H1 (cell line): ENCODE results near the gene DOP1B. TPM values are rescaled to one million over a fixed set of nuclear protein-coding genes. Genes with fewer than 3 reads are reported as not detected.

Experiments used
- RAD21 ChIP-seq, 2 experiments: IDR thresholded peaks in 1 of 2; conservative IDR thresholded peaks in 1 of 2; 2 replicates each; pipeline ENCODE4 v1.6.1; 2011; ENCODE audit warnings: low read depth in 2 of 2, low read length in 2 of 2, improper control_type of control experiment in 1 of 2, inconsistent platforms in 1 of 2, mild to moderate bottlenecking in 1 of 2, moderate library complexity in 1 of 2
- polyA plus RNA-seq, 7 experiments: library from polyadenylated mRNA; depleted of rRNA in 3 of 7; stranded (reverse) in 5 of 7; unstranded in 2 of 7; fragments of >200 nt in 5 of 7; fragments of 200-250 nt in 2 of 7; gene quantifications; 1 replicate in 5 of 7; 2 replicates in 1 of 7; 4 replicates in 1 of 7; pipeline versions ENCODE4 v1.2.1 to v1.2.3, GENCODE V29; 2011 to 2013; ENCODE audit warnings: missing spikeins in 2 of 7, mixed read lengths in 2 of 7
- total RNA-seq: library from RNA; stranded (reverse); fragmentation: NEBNext Ultra II Directional; extraction: Animal tissue kit (Norgen Biotek cat#: 25700); gene quantifications from 2 replicates; pipeline ENCODE4 v1.2.1, GENCODE V29; 2021

DOP1B gene
- total and polyA plus RNA-seq, 2 of the 8 experiments (the other 6 are each of a cell fraction or from before 2014, with no cell fraction given), result 2.8 to 9.9 TPM

DNA sequence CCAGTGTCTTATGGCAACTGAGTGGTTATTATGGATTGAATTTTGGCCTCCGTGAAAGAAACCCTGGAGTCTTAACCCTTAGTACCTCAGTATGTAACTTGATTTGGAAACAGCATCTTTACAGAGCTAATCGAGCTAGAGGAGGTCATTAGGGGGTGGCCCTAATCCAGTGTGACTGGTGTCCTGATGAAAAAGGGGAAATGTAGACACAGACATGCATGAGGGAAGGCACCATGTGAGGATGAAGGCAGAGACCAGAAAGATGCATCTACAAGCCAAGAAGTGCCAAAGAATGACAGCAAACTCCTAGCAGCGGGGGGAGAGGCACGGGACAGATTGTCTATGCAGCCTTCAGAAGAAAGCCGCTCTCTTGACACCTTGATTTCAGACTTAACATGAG lies 14.7 kb downstream of the DOP1B start (continued):
- no peak for TF ChIP-seq RAD21 (IDR thresholded peaks at IDR 0.05 in 1 of 2, conservative IDR thresholded peaks at IDR 0.05 in 1 of 2; ENCODE audit: low read depth in 2 of 2, low read length in 2 of 2)
